HL-60 (cell line): Measurements from ENCODE around the gene DIP2A.

Experiments used
- GABPA ChIP-seq: IDR thresholded peaks from 2 replicates; pipeline ENCODE4 v1.6.1; 2012; ENCODE audit warnings: low read depth
- POLR2AphosphoS5 ChIP-seq: IDR thresholded peaks from 2 replicates; pipeline ENCODE4 v1.6.1; 2012; ENCODE audit warnings: low read depth
- TF ChIP-seq, protein P1 (sequence below): IDR thresholded peaks from one replicate; pipeline ENCODE4 v1.5.1; 2011; ENCODE audit warnings: low read length, control low read depth, inconsistent platforms; ENCODE audit not compliant: insufficient read depth
- TF ChIP-seq, protein P2 (sequence below): IDR thresholded peaks from 2 replicates; pipeline ENCODE4 v1.6.1; 2012; ENCODE audit warnings: low read depth; ENCODE audit not compliant: insufficient replicate concordance

DNA sequence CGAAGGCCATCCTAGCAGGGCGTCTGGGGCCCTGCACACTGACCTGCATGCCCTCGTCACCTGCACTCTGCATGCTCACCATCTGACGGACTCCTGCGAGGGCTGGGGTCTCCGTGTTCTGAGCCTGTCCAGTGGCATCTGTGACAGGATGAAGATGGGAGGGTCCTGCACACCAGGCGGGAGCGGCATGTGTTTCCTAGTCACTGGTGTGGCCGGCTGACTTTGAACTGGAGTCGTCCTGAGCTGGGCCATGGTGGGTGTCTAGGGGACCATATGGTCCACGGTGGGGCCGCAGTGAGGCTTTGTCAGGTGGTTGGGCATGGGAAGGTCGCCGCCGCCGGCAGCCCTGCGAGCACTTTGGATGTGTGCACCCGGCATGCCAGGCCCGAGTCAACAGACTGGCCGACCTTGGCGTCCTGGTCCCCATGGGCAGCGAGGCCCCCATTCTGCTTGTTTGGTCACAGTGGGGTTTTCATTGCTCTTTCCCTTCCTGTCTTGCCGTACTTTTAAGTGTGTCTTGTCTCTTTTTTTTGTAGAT is 16.7 kb upstream of the DIP2A start:
- TF ChIP-seq, protein P1, sequence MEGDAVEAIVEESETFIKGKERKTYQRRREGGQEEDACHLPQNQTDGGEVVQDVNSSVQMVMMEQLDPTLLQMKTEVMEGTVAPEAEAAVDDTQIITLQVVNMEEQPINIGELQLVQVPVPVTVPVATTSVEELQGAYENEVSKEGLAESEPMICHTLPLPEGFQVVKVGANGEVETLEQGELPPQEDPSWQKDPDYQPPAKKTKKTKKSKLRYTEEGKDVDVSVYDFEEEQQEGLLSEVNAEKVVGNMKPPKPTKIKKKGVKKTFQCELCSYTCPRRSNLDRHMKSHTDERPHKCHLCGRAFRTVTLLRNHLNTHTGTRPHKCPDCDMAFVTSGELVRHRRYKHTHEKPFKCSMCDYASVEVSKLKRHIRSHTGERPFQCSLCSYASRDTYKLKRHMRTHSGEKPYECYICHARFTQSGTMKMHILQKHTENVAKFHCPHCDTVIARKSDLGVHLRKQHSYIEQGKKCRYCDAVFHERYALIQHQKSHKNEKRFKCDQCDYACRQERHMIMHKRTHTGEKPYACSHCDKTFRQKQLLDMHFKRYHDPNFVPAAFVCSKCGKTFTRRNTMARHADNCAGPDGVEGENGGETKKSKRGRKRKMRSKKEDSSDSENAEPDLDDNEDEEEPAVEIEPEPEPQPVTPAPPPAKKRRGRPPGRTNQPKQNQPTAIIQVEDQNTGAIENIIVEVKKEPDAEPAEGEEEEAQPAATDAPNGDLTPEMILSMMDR = no peak
- no peak for TF ChIP-seq POLR2AphosphoS5
- TF ChIP-seq, protein P2, sequence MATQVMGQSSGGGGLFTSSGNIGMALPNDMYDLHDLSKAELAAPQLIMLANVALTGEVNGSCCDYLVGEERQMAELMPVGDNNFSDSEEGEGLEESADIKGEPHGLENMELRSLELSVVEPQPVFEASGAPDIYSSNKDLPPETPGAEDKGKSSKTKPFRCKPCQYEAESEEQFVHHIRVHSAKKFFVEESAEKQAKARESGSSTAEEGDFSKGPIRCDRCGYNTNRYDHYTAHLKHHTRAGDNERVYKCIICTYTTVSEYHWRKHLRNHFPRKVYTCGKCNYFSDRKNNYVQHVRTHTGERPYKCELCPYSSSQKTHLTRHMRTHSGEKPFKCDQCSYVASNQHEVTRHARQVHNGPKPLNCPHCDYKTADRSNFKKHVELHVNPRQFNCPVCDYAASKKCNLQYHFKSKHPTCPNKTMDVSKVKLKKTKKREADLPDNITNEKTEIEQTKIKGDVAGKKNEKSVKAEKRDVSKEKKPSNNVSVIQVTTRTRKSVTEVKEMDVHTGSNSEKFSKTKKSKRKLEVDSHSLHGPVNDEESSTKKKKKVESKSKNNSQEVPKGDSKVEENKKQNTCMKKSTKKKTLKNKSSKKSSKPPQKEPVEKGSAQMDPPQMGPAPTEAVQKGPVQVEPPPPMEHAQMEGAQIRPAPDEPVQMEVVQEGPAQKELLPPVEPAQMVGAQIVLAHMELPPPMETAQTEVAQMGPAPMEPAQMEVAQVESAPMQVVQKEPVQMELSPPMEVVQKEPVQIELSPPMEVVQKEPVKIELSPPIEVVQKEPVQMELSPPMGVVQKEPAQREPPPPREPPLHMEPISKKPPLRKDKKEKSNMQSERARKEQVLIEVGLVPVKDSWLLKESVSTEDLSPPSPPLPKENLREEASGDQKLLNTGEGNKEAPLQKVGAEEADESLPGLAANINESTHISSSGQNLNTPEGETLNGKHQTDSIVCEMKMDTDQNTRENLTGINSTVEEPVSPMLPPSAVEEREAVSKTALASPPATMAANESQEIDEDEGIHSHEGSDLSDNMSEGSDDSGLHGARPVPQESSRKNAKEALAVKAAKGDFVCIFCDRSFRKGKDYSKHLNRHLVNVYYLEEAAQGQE = no peak
- TF ChIP-seq GABPA = no peak
